C4-2B (cell line): ENCODE data around the gene ITGA5.

Experiments used
- H3K27ac ChIP-seq: fragments of 450-650 bp; 2 replicates; pipeline ENCODE4 v1.5.1; 2017
- ZFX ChIP-seq: fragments of 450-650 bp; IDR thresholded peaks from 2 replicates; pipeline ENCODE4 v1.6.1; 2017
- TF ChIP-seq, protein P1 (sequence below): fragments of 450-650 bp; conservative IDR thresholded peaks from 2 replicates; pipeline ENCODE4 v1.5.1; 2017; ENCODE audit warnings: mild to moderate bottlenecking

Gene ITGA5

GRCh38 chr12:54393743-54394142 lies 25.3 kb downstream of the ITGA5 start:
- TF ChIP-seq, protein P1, sequence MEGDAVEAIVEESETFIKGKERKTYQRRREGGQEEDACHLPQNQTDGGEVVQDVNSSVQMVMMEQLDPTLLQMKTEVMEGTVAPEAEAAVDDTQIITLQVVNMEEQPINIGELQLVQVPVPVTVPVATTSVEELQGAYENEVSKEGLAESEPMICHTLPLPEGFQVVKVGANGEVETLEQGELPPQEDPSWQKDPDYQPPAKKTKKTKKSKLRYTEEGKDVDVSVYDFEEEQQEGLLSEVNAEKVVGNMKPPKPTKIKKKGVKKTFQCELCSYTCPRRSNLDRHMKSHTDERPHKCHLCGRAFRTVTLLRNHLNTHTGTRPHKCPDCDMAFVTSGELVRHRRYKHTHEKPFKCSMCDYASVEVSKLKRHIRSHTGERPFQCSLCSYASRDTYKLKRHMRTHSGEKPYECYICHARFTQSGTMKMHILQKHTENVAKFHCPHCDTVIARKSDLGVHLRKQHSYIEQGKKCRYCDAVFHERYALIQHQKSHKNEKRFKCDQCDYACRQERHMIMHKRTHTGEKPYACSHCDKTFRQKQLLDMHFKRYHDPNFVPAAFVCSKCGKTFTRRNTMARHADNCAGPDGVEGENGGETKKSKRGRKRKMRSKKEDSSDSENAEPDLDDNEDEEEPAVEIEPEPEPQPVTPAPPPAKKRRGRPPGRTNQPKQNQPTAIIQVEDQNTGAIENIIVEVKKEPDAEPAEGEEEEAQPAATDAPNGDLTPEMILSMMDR: no peak
- no peak for TF ChIP-seq ZFX
- no peak overlapping the region for H3K27ac ChIP-seq

- H3K27ac ChIP-seq: no peak overlapping the region
Observed at GRCh38 chr12:54393207-54393609, 25.9 kb downstream of the ITGA5 start.

DNA sequence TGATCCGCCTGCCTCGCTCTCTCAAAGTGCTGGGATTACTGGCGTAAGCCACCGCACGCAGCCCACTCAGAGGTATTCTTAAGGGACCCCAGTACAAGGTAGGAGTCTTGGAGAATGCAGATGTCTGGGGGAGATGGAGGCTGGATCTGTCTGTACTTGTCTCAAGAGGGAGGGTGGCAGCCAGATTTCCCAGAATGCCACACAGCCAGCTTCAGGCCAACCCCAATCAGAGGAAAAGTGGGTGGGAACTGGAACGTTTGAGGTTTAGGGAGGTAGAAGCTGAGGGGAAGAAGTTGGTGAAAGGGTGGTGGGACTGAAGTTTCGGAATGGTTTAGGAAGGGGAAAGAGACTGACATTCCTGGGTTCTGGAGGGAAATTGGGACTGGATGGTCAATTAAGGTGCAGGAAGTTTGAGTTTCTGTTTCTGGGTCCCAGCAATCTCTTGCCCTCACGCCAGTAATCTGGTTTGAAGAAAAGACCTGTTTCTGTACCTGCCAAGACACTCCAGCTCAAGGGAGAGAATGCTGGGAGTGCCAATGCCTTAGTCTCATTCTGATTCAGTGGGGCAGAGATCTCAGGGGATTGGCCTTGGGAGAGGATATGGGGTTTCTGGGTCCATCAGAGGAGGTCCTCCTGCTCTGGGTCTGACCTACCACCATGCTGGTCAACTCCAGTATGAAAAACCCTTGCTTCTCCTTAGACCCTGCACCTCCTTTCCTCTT lies 26.4 kb downstream of the ITGA5 start:
- no peak overlapping the region for H3K27ac ChIP-seq
- TF ChIP-seq, protein P1: no peak
- TF ChIP-seq ZFX: no peak

More at GRCh38 chr12:54393207-54393609, 25.9 kb downstream of the ITGA5 start:
- TF ChIP-seq, protein P1: no peak
- no peak for TF ChIP-seq ZFX

GRCh38 chr12:54390668-54391551 lies 28.2 kb downstream of the ITGA5 start:
- TF ChIP-seq, protein P1: no peak
- no peak for TF ChIP-seq ZFX
- no peak overlapping the region for H3K27ac ChIP-seq

GRCh38 chr12:54390176-54390667 lies 28.8 kb downstream of the ITGA5 start:
- peak overlapping the region; percentile 97 for H3K27ac ChIP-seq

GRCh38 chr12:54389607-54390175 lies 29.4 kb downstream of the ITGA5 start:
- TF ChIP-seq ZFX: no peak
- TF ChIP-seq, protein P1: no peak
- H3K27ac ChIP-seq: peak overlapping the region; percentile 97

More at GRCh38 chr12:54390176-54390667, 28.8 kb downstream of the ITGA5 start:
- TF ChIP-seq, protein P1: no peak
- no peak for TF ChIP-seq ZFX

GRCh38 chr12:54389134-54389508 lies 29.9 kb downstream of the ITGA5 start:
- TF ChIP-seq, protein P1: no peak
- no peak for TF ChIP-seq ZFX
- H3K27ac ChIP-seq: peak overlapping the region; percentile 97
